Endodermal cell (in vitro differentiated cells): ENCODE measurements around the gene BAZ1A. TPM values are rescaled to one million over a fixed set of nuclear protein-coding genes. Genes with fewer than 3 reads are reported as not detected.

ENCODE experiments used
- DNase-seq: peaks from one replicate; pipeline ENCODE4 v3.0.0-alpha.2; 2017
- H3K27ac ChIP-seq: 2 replicates; pipeline ENCODE4 v1.5.1; 2013; ENCODE audit warnings: mild to moderate bottlenecking, low read depth, low read length, moderate library complexity
- H3K27me3 ChIP-seq: 2 replicates; pipeline ENCODE4 v1.6.1; 2013; ENCODE audit warnings: mild to moderate bottlenecking, low read length, moderate library complexity; ENCODE audit not compliant: insufficient read depth, control insufficient read depth, poor library complexity, severe bottlenecking
- H3K36me3 ChIP-seq: 2 replicates; pipeline ENCODE4 v1.7.0; 2013; ENCODE audit warnings: mild to moderate bottlenecking, low read length, moderate library complexity; ENCODE audit not compliant: control insufficient read depth, insufficient read depth
- H3K4me1 ChIP-seq: one replicate; pipeline ENCODE4 v1.7.0; 2013; ENCODE audit warnings: low read length; ENCODE audit not compliant: control insufficient read depth, insufficient read depth
- H3K4me3 ChIP-seq: 2 replicates; pipeline ENCODE4 v1.5.1; 2013; ENCODE audit warnings: mild to moderate bottlenecking, low read length, moderate library complexity
- H3K9ac ChIP-seq: 2 replicates; pipeline ENCODE4 v1.6.1; 2013; ENCODE audit warnings: mild to moderate bottlenecking, low read length, moderate library complexity; ENCODE audit not compliant: poor library complexity, severe bottlenecking; ENCODE audit errors: extremely low read depth
- H3K9me3 ChIP-seq: 2 replicates; pipeline ENCODE4 v1.6.1; 2013; ENCODE audit warnings: mild to moderate bottlenecking, low read length, moderate library complexity; ENCODE audit not compliant: control insufficient read depth
- H3K27ac Mint-ChIP-seq: 2 replicates; pipeline ENCODE4 v1.8.0; 2020; ENCODE audit warnings: mixed read lengths
- H3K27me3 Mint-ChIP-seq: 2 replicates; pipeline ENCODE4 v1.8.0; 2021; ENCODE audit warnings: mild to moderate bottlenecking, mixed read lengths; ENCODE audit not compliant: insufficient read depth
- H3K36me3 Mint-ChIP-seq: 2 replicates; pipeline ENCODE4 v1.8.0; 2020; ENCODE audit warnings: low read depth, mixed read lengths
- H3K4me1 Mint-ChIP-seq: 2 replicates; pipeline ENCODE4 v1.8.0; 2020; ENCODE audit warnings: mixed read lengths
- H3K4me3 Mint-ChIP-seq: 2 replicates; pipeline ENCODE4 v1.8.0; 2020; ENCODE audit warnings: mild to moderate bottlenecking, moderate library complexity, mixed read lengths
- H3K9me3 Mint-ChIP-seq: 2 replicates; pipeline ENCODE4 v1.8.0; 2020; ENCODE audit warnings: mild to moderate bottlenecking, mixed read lengths
- WGBS, 2 experiments: methylation state at CpG; one replicate each; pipeline versions ENCODE4 v1.1.5 to v1.1.7; 2013; ENCODE audit warnings: missing lambda C conversion rate in 2 of 2, mixed read lengths in 1 of 2; ENCODE audit not compliant: insufficient coverage in 1 of 2, insufficient read length in 1 of 2; 5-methylcytosine and 5-hydroxymethylcytosine counted together
- total RNA-seq, 2 donors: library from RNA; stranded (reverse); fragmentation: NEBNext Ultra II Directional in 1 of 2; extraction: Animal tissue kit (Norgen Biotek cat#: 25700) in 1 of 2; gene quantifications; 2 replicates in 1 of 2; 3 replicates in 1 of 2; pipeline ENCODE4 v1.2.1, GENCODE V29; 2021
- TF ChIP-seq, protein P1 (sequence below): fragments of 200-600 bp; sonication (generic); conservative IDR thresholded peaks from 2 replicates; pipeline ENCODE4 v1.5.0; 2021; ENCODE audit warnings: antibody characterized with exemption, mild to moderate bottlenecking

BAZ1A gene
- total RNA-seq, 2 donors from 2014 or later: 22.3 to 23.3 TPM

DNA sequence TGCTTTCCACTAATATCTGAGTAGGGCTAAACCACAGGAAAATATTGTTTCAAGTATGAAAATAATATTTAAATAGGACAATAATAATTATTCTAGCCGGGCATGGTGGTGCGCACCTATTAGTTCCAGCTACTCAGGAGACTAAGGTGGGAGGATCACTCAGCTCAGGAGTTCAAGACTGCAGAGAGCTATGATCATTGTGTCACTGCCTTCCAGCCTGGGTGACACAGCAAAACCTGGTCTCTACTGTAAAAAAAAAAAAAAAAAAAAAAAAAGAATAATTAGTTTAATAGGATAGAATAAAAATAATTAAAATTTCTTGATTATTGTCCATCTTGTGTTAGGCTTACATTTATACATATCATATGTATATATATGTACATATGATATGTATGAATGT lies 38.5 kb upstream of the BAZ1A start:
- Mint-ChIP-seq H3K36me3 (no peaks in the 10 kb centered on the region), H3K27me3 (no peaks in the 10 kb centered on the region), H3K4me3 (no peak overlapping the region), H3K27ac (no peak overlapping the region), H3K4me1 (no peaks in the 10 kb centered on the region), H3K9me3 (no peaks in the 10 kb centered on the region)
- Histone ChIP-seq H3K27me3 (no peaks in the 10 kb centered on the region), H3K4me1 (no peaks in the 10 kb centered on the region), H3K4me3 (no peak overlapping the region), H3K27ac (no peak overlapping the region), H3K9ac (no peak overlapping the region), H3K36me3 (no peaks in the 10 kb centered on the region), H3K9me3 (no peaks in the 10 kb centered on the region)
- WGBS, 2 experiments: 93 to 94% methylated on average over 2 of the region's 2 CpGs
- DNase-seq: no peak
- TF ChIP-seq, protein P1, sequence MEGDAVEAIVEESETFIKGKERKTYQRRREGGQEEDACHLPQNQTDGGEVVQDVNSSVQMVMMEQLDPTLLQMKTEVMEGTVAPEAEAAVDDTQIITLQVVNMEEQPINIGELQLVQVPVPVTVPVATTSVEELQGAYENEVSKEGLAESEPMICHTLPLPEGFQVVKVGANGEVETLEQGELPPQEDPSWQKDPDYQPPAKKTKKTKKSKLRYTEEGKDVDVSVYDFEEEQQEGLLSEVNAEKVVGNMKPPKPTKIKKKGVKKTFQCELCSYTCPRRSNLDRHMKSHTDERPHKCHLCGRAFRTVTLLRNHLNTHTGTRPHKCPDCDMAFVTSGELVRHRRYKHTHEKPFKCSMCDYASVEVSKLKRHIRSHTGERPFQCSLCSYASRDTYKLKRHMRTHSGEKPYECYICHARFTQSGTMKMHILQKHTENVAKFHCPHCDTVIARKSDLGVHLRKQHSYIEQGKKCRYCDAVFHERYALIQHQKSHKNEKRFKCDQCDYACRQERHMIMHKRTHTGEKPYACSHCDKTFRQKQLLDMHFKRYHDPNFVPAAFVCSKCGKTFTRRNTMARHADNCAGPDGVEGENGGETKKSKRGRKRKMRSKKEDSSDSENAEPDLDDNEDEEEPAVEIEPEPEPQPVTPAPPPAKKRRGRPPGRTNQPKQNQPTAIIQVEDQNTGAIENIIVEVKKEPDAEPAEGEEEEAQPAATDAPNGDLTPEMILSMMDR: no peak

DNA sequence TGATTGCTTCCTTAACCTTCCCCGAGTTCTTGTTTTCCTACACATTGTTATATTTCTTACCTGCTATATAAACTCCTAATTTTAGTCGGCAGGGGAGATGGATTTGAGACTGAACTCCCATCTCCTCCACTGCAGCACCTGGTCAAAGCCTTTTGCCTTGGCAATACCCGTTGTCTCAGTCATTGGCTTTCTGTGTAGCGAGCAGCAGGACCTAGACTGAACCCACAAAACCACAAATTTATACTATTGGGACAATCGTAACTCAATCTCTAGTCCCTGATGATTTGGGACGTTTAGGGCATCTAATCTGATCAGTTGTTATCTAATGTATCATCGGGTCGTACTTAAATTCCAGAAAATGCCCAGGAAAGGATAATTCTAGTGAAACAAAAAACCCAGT lies 37.8 kb upstream of the BAZ1A start:
- Mint-ChIP-seq H3K4me3 (no peak overlapping the region), H3K9me3 (no peaks in the 10 kb centered on the region), H3K27ac (no peak overlapping the region), H3K36me3 (no peaks in the 10 kb centered on the region), H3K27me3 (no peaks in the 10 kb centered on the region), H3K4me1 (no peaks in the 10 kb centered on the region)
- no peak for DNase-seq
- Histone ChIP-seq H3K27me3 (no peaks in the 10 kb centered on the region), H3K27ac (no peak overlapping the region), H3K4me3 (no peak overlapping the region), H3K9ac (no peak overlapping the region), H3K4me1 (no peaks in the 10 kb centered on the region), H3K9me3 (no peaks in the 10 kb centered on the region), H3K36me3 (no peaks in the 10 kb centered on the region)
- TF ChIP-seq, protein P1: no peak
- WGBS, 2 experiments: 91 to 92% methylated on average over 6 to 8 of the region's 8 CpGs

DNA sequence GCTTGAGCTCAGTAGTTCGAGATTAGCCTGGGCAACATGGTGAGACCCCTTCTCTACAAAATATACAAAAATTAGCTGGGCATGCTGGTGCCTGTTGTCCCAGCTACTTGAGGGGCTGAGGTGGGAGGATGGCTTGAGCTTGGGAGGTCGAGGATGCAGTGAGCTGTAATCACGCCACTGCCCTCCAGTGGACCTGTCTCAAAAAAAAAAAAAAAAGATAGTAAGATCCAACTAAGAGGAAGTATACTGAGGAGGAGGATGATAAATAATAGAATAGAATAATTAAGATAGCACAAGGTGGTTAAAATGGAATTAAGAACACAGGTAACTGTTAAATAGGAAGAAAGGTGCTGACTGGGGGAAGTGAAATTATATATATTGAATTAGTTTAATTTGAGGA lies 37.0 kb upstream of the BAZ1A start:
- Mint-ChIP-seq H3K4me1 (no peaks in the 10 kb centered on the region), H3K27ac (no peak overlapping the region), H3K4me3 (no peak overlapping the region), H3K36me3 (no peaks in the 10 kb centered on the region), H3K9me3 (no peaks in the 10 kb centered on the region), H3K27me3 (no peaks in the 10 kb centered on the region)
- DNase-seq: peak; percentile 48
- H3K27me3 ChIP-seq: no peaks in the 10 kb centered on the region
- WGBS, 2 experiments: 66 to 71% methylated on average over 3 of the region's 3 CpGs
- no peak overlapping the region for H3K9ac ChIP-seq
- H3K27ac ChIP-seq: no peak overlapping the region
- no peak overlapping the region for H3K4me3 ChIP-seq
- TF ChIP-seq, protein P1: peak; percentile 40
- no peaks in the 10 kb centered on the region for H3K4me1 ChIP-seq
- no peaks in the 10 kb centered on the region for H3K9me3 ChIP-seq
- H3K36me3 ChIP-seq: no peaks in the 10 kb centered on the region
